EL (cell line): ENCODE data around the gene SMC1B.
"Not testable (repeated sequence)": the region's sequence is repeated elsewhere in the genome, so short reads cannot be mapped to it uniquely, and the experiment has no call there.

Source experiments
- DNase-seq: peaks from one replicate; pipeline ENCODE4 v3.0.0-alpha.2; 2016

The SMC1B gene

GRCh38 chr22:45296628-45297297 is 116.6 kb downstream of the SMC1B start:
- no peak for DNase-seq

- no peak for DNase-seq
Measured at GRCh38 chr22:45295492-45295891, 117.9 kb downstream of the SMC1B start.

GRCh38 chr22:45295004-45295403 is 118.4 kb downstream of the SMC1B start:
- not testable (repeated sequence) for DNase-seq
